Activated CD4-positive, alpha-beta T cell treated with anti-CD3 and anti-CD28 coated beads for 36 hours (primary cell): ENCODE data around the gene ACSL3. TPM values are rescaled to one million over a fixed set of nuclear protein-coding genes. Genes with fewer than 3 reads are reported as not detected.
A peak's percentile ranks its signal among the peaks of the same experiment; 100 is the strongest.

Source experiments
- ATAC-seq: fragments of 200-7000 bp; cut with Tn5 transposase; one replicate; pipeline ENCODE4 v1.10.0; 2021; ENCODE audit warnings: mild to moderate bottlenecking, moderate library complexity
- CTCF ChIA-PET: fragments of 350-600 bp; sonication (Branson Sonifier 250); formaldehyde crosslinking; loops from one replicate; lab custom pipeline; 2021; ENCODE audit warnings: antibody characterized with exemption; lab: Charles Lee
- POLR2A ChIA-PET: fragments of 350-600 bp; sonication (Branson Sonifier 250); formaldehyde crosslinking; loops from one replicate; lab custom pipeline; 2021; ENCODE audit warnings: antibody characterized with exemption, inconsistent platforms; lab: Charles Lee
- DNase-seq: peaks from one replicate; pipeline ENCODE4 v3.0.0-alpha.2; 2020
- H3K27ac Mint-ChIP-seq: one replicate; pipeline ENCODE4 v1.8.0; 2021; ENCODE audit warnings: mixed read lengths
- H3K27me3 Mint-ChIP-seq: one replicate; pipeline ENCODE4 v1.8.0; 2021; ENCODE audit warnings: mixed read lengths
- H3K36me3 Mint-ChIP-seq: one replicate; pipeline ENCODE4 v1.8.0; 2021; ENCODE audit warnings: low read depth, mixed read lengths
- H3K4me1 Mint-ChIP-seq: one replicate; pipeline ENCODE4 v1.8.0; 2021; ENCODE audit warnings: mixed read lengths
- H3K4me3 Mint-ChIP-seq: one replicate; pipeline ENCODE4 v1.8.0; 2021; ENCODE audit warnings: mild to moderate bottlenecking, moderate library complexity, mixed read lengths
- H3K9me3 Mint-ChIP-seq: one replicate; pipeline ENCODE4 v1.8.0; 2021; ENCODE audit warnings: low read depth, mixed read lengths
- intact Hi-C, 2 experiments: fragments of 100-400 bp; cut with DNase I in 1 of 2; cut with micrococcal nuclease in 1 of 2; formaldehyde crosslinking; loops; one replicate each; pipeline versions ENCODE4 v1.14.2 to v1.15.1; 2022 to 2024; cut with DNase I, micrococcal nuclease
- total RNA-seq, 2 experiments: library from RNA; stranded (reverse); gene quantifications; one replicate each; pipeline ENCODE4 v1.2.3, GENCODE V29; 2021

ACSL3 gene
- total RNA-seq, 2 experiments from 2014 or later = 46.2 to 48.8 TPM

- H3K36me3 Mint-ChIP-seq = no peaks in the 10 kb centered on the region
- no peak overlapping the region for H3K27ac Mint-ChIP-seq
- DNase-seq = no peak
- H3K4me3 Mint-ChIP-seq = no peak overlapping the region
- intact Hi-C loops = loop anchor here in 1 of 2 experiments (5.0 kb wide), 1 partner anchor 87 kb away; no protein-coding TSS in a partner anchor
- H3K27me3 Mint-ChIP-seq = no peaks in the 10 kb centered on the region
- POLR2A ChIA-PET = no interaction called here
- CTCF ChIA-PET = interaction anchor here (0.5 to 4.7 kb wide), 7 partner anchors 10 to 193 kb away, joined by 3 to 27 read pairs (median 7); no protein-coding TSS in a partner anchor
- peaks cover 12% of the 10 kb centered on the region for H3K4me1 Mint-ChIP-seq
- H3K9me3 Mint-ChIP-seq = no peaks in the 10 kb centered on the region
- no peak for ATAC-seq
Observed at GRCh38 chr2:222899413-222900181, 38.8 kb downstream of the ACSL3 start.

DNA sequence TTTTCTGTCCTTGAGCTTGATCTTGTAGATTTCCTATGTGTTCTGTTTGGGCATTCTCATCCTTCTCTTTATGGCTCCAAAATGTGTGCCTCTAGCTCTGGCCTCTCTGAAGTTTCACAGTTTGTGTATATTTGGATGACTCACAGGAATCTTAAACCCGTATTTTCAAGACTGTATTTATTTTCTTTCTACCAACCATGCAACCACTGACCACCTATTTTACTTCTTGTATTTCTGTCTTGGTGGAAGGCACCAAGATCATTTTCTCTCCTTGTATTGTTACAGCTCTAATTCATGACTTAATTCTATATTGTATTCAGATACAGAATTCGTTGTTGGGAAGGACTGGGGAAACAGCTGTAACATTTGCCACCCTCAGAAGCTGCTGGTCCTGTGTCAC, 39.5 kb downstream of the ACSL3 start:
- peak overlapping the region; percentile 3 for H3K27ac Mint-ChIP-seq
- no peaks in the 10 kb centered on the region for H3K9me3 Mint-ChIP-seq
- no peak for DNase-seq
- intact Hi-C loops = loop anchor here in 1 of 2 experiments (5.0 kb wide), 1 partner anchor 88 kb away; no protein-coding TSS in a partner anchor
- H3K4me3 Mint-ChIP-seq = no peak overlapping the region
- no peaks in the 10 kb centered on the region for H3K36me3 Mint-ChIP-seq
- ChIA-PET CTCF (interaction anchor here (0.5 to 4.7 kb wide), 9 partner anchors 11 to 209 kb away, joined by 3 to 27 read pairs (median 5); no protein-coding TSS in a partner anchor), POLR2A (no interaction called here)
- no peaks in the 10 kb centered on the region for H3K27me3 Mint-ChIP-seq
- no peak for ATAC-seq
- H3K4me1 Mint-ChIP-seq = peaks cover 9% of the 10 kb centered on the region

- Mint-ChIP-seq H3K27ac (peak overlapping the region; percentile 29), H3K36me3 (no peaks in the 10 kb centered on the region), H3K9me3 (no peaks in the 10 kb centered on the region), H3K4me1 (peaks cover 14% of the 10 kb centered on the region), H3K27me3 (no peaks in the 10 kb centered on the region), H3K4me3 (no peak overlapping the region)
- ChIA-PET CTCF (interaction anchor here (1.0 to 4.7 kb wide), 15 partner anchors 8 to 212 kb away, joined by 3 to 27 read pairs (median 7); no protein-coding TSS in a partner anchor), POLR2A (no interaction called here)
- intact Hi-C loops = loop anchor here (1.0 to 5.0 kb wide), 7 partner anchors 42 to 212 kb away; partner anchors contain the start of gene ACSL3 (in 2 of the 2)
- peak; percentile 19 for ATAC-seq
- DNase-seq = no peak
Observed at GRCh38 chr2:222902660-222903059, 41.8 kb downstream of the ACSL3 start.

- ChIA-PET POLR2A (no interaction called here), CTCF (interaction anchor here (0.6 to 4.7 kb wide), 16 partner anchors 9 to 215 kb away, joined by 3 to 27 read pairs (median 6); no protein-coding TSS in a partner anchor)
- ATAC-seq (peak; percentile 66), DNase-seq (peak; percentile 40)
- Mint-ChIP-seq H3K27ac (no peak overlapping the region), H3K4me1 (peaks cover 22% of the 10 kb centered on the region), H3K9me3 (no peaks in the 10 kb centered on the region), H3K4me3 (no peak overlapping the region), H3K27me3 (no peaks in the 10 kb centered on the region), H3K36me3 (no peaks in the 10 kb centered on the region)
- intact Hi-C loops = loop anchor here (1.0 to 5.0 kb wide), 7 partner anchors 43 to 213 kb away; partner anchors contain the start of gene ACSL3 (in 2 of the 2)
Observed at GRCh38 chr2:222903234-222904220, 42.7 kb downstream of the ACSL3 start.

DNA sequence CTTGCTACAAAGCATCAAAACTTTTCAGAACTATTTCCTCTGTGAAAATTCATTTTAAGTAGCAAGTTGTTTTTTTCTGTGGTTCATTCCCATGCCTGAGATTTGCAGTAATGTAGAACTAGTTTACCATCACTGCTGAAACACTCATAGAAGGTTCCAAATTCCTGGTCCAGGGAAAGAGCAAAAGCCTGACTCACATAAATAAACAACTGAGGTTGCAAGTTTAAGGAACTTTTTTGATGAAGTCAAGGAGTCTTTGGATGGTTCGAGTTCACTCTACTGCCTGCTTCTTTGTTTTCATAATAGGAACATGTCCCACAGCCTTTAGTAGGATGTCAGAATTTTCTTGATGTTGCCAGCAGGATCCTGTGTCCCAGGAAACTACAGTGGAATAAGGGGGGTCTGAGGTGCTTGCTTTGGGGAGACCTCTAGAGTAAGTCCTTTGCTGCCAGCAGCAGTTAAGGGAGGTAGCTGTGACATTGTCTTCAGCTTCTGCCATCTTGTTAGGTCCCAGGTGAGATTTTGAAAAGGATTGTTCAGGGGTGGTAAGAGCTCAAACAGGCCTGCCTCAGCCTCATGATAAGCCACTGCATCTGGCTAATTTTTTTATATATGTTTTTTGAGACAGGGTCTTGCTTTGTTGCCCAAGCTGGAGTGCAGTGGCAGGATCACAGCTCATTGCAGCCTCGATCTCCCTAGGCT, 43.9 kb downstream of the ACSL3 start:
- H3K27ac Mint-ChIP-seq = no peak overlapping the region
- no peaks in the 10 kb centered on the region for H3K9me3 Mint-ChIP-seq
- intact Hi-C loops = loop anchor here in 1 of 2 experiments (5.0 kb wide), 1 partner anchor 92 kb away; no protein-coding TSS in a partner anchor
- ChIA-PET POLR2A (no interaction called here), CTCF (interaction anchor here (0.6 to 4.1 kb wide), 4 partner anchors 108 to 214 kb away, joined by 3 to 22 read pairs (median 8); no protein-coding TSS in a partner anchor)
- H3K27me3 Mint-ChIP-seq = no peaks in the 10 kb centered on the region
- ATAC-seq (no peak), DNase-seq (no peak)
- H3K36me3 Mint-ChIP-seq = peaks cover 7% of the 10 kb centered on the region
- peaks cover 28% of the 10 kb centered on the region for H3K4me1 Mint-ChIP-seq
- H3K4me3 Mint-ChIP-seq = no peak overlapping the region

DNA sequence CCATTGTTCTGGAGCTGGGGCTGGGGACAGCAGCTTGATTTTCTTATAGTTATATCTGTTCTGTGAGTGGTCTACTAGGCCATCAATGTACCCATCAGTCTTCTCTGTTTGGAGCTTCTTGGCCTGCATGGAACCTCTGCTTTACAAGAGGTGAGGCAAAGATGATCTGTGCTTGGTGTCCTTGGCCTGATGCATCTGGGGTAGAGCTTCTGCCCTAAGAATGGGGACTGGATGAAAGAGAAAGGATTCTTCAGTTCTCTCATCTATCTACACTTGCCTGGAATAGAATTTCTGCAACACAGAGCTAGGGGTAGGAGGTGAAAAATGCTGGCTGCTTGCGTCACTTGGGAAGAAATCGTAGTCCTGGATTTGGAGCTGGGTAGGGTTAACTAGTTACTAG, 46.2 kb downstream of the ACSL3 start:
- Mint-ChIP-seq H3K4me1 (peaks cover 29% of the 10 kb centered on the region), H3K27ac (no peak overlapping the region), H3K27me3 (no peaks in the 10 kb centered on the region), H3K36me3 (peaks cover 14% of the 10 kb centered on the region), H3K4me3 (no peak overlapping the region), H3K9me3 (no peaks in the 10 kb centered on the region)
- POLR2A ChIA-PET = no interaction called here
- CTCF ChIA-PET = interaction anchor here (0.6 to 4.1 kb wide), 6 partner anchors 8 to 217 kb away, joined by 3 to 22 read pairs (median 6); no protein-coding TSS in a partner anchor
- DNase-seq = no peak
- intact Hi-C loops = no loop called here
- no peak for ATAC-seq

GRCh38 chr2:222907790-222908441, 47.1 kb downstream of the ACSL3 start:
- POLR2A ChIA-PET = no interaction called here
- CTCF ChIA-PET = interaction anchor here (1.0 to 4.1 kb wide), 3 partner anchors 31 to 201 kb away, joined by 3 to 22 read pairs (median 7); no protein-coding TSS in a partner anchor
- peaks cover 14% of the 10 kb centered on the region for H3K36me3 Mint-ChIP-seq
- H3K4me1 Mint-ChIP-seq = peaks cover 31% of the 10 kb centered on the region
- H3K27ac Mint-ChIP-seq = no peak overlapping the region
- intact Hi-C loops = no loop called here
- no peak for DNase-seq
- no peaks in the 10 kb centered on the region for H3K27me3 Mint-ChIP-seq
- H3K4me3 Mint-ChIP-seq = no peak overlapping the region
- no peak for ATAC-seq
- no peaks in the 10 kb centered on the region for H3K9me3 Mint-ChIP-seq

GRCh38 chr2:222909286-222909685, 48.5 kb downstream of the ACSL3 start:
- H3K36me3 Mint-ChIP-seq = peaks cover 14% of the 10 kb centered on the region
- ChIA-PET POLR2A (no interaction called here), CTCF (interaction anchor here (0.6 to 1.5 kb wide), 4 partner anchors 17 to 337 kb away, joined by 3 to 5 read pairs (median 4); no protein-coding TSS in a partner anchor)
- peaks cover 31% of the 10 kb centered on the region for H3K4me1 Mint-ChIP-seq
- DNase-seq = no peak
- no peaks in the 10 kb centered on the region for H3K27me3 Mint-ChIP-seq
- no peaks in the 10 kb centered on the region for H3K9me3 Mint-ChIP-seq
- no peak overlapping the region for H3K4me3 Mint-ChIP-seq
- ATAC-seq = no peak
- no peak overlapping the region for H3K27ac Mint-ChIP-seq
- intact Hi-C loops = no loop called here

- Mint-ChIP-seq H3K27me3 (no peaks in the 10 kb centered on the region), H3K36me3 (peaks cover 16% of the 10 kb centered on the region), H3K9me3 (no peaks in the 10 kb centered on the region), H3K4me1 (peaks cover 27% of the 10 kb centered on the region), H3K4me3 (no peak overlapping the region), H3K27ac (no peak overlapping the region)
- ATAC-seq = peak; percentile 90
- intact Hi-C loops = no loop called here
- DNase-seq = peak; percentile 13
- ChIA-PET POLR2A (no interaction called here), CTCF (interaction anchor here (0.5 to 2.5 kb wide), 8 partner anchors 9 to 229 kb away, joined by 3 to 16 read pairs (median 4); no protein-coding TSS in a partner anchor)
Observed at GRCh38 chr2:222912117-222912516, 51.3 kb downstream of the ACSL3 start.

DNA sequence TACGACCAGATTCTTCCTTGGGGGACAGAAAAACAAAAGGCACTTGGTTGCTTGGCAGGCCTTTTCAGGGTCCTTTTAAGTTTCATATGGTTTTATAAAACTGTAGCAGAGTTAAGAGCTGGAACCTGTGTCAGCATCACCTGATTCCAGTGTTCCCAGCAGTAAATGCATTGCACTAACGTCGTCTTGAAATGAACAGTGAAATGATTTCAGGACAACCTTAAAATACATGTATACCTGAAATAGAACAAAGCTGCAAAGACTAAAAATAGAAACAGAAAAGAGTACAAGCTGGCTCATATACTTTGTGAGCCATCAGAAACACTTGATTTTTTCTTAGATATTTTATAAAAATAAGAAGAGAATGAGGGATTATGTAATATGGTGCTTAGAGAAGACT, 51.9 kb downstream of the ACSL3 start:
- ChIA-PET POLR2A (no interaction called here), CTCF (interaction anchor here (0.6 to 2.5 kb wide), 6 partner anchors 9 to 229 kb away, joined by 3 to 16 read pairs (median 4); no protein-coding TSS in a partner anchor)
- H3K4me3 Mint-ChIP-seq = no peak overlapping the region
- ATAC-seq = no peak
- H3K27me3 Mint-ChIP-seq = no peaks in the 10 kb centered on the region
- intact Hi-C loops = no loop called here
- peaks cover 25% of the 10 kb centered on the region for H3K4me1 Mint-ChIP-seq
- no peak for DNase-seq
- H3K9me3 Mint-ChIP-seq = no peaks in the 10 kb centered on the region
- peaks cover 16% of the 10 kb centered on the region for H3K36me3 Mint-ChIP-seq
- H3K27ac Mint-ChIP-seq = no peak overlapping the region
